RKO (cell line): ENCODE data around the gene ATXN7L2.
A peak's percentile ranks its signal among the peaks of the same experiment; 100 is the strongest.

Source experiments
- DNase-seq: peaks from one replicate; pipeline ENCODE4 v3.0.0-alpha.2; 2016; ENCODE audit warnings: low spot score

ATXN7L2 gene

GRCh38 chr1:109475261-109475660, 8.4 kb upstream of the ATXN7L2 start:
- no peak for DNase-seq

- DNase-seq = no peak
These were observed 6.9 kb upstream of the ATXN7L2 start for GRCh38 chr1:109476825-109477224.

GRCh38 chr1:109477821-109478220, 5.9 kb upstream of the ATXN7L2 start:
- no peak for DNase-seq

- no peak for DNase-seq
These were observed 4.9 kb upstream of the ATXN7L2 start for GRCh38 chr1:109478806-109479205.

GRCh38 chr1:109479311-109479710, 4.4 kb upstream of the ATXN7L2 start:
- no peak for DNase-seq

GRCh38 chr1:109479901-109480300, 3.8 kb upstream of the ATXN7L2 start:
- DNase-seq = no peak

GRCh38 chr1:109481646-109482045, 2.1 kb upstream of the ATXN7L2 start:
- no peak for DNase-seq

GRCh38 chr1:109482242-109482641, 1.5 kb upstream of the ATXN7L2 start:
- DNase-seq = no peak

GRCh38 chr1:109482791-109483671, 674 bp upstream of the ATXN7L2 start:
- DNase-seq = peak; percentile 19

GRCh38 chr1:109484519-109484975, 842 bp downstream of the ATXN7L2 start:
- DNase-seq = peak; percentile 49

- peak; percentile 70 for DNase-seq
These were observed 1.3 kb downstream of the ATXN7L2 start for GRCh38 chr1:109485001-109485400.

GRCh38 chr1:109487261-109487660, 3.6 kb downstream of the ATXN7L2 start:
- no peak for DNase-seq

GRCh38 chr1:109488201-109488600, 4.5 kb downstream of the ATXN7L2 start:
- no peak for DNase-seq

GRCh38 chr1:109488696-109489095, 5.0 kb downstream of the ATXN7L2 start:
- DNase-seq = no peak

GRCh38 chr1:109490029-109490933, 6.6 kb downstream of the ATXN7L2 start:
- DNase-seq = peak; percentile 68

GRCh38 chr1:109490934-109491302, 7.2 kb downstream of the ATXN7L2 start:
- DNase-seq = no peak

GRCh38 chr1:109491372-109491771, 7.7 kb downstream of the ATXN7L2 start:
- DNase-seq = no peak

- DNase-seq = peak; percentile 38
These were observed 9.1 kb downstream of the ATXN7L2 start for GRCh38 chr1:109492779-109493178.

GRCh38 chr1:109493227-109493626, 9.5 kb downstream of the ATXN7L2 start:
- no peak for DNase-seq

GRCh38 chr1:109493805-109494539, 10.3 kb downstream of the ATXN7L2 start, which contains the start of gene CYB561D1:
TSS of gene CYB561D1 (plus strand) at chr1:109494094. CDS start at chr1:109494140, 46 bp downstream.
- DNase-seq = peak; percentile 86

- no peak for DNase-seq
These were observed 12.0 kb downstream of the ATXN7L2 start for GRCh38 chr1:109495738-109496137.
